Frontal cortex (tissue), 4 donors: ENCODE results near the gene CXXC4. TPM values are rescaled to one million over a fixed set of nuclear protein-coding genes. Genes with fewer than 3 reads are reported as not detected.

ENCODE experiments used
- DNase-seq, 2 donors: peaks; one replicate each; pipeline ENCODE4 v3.0.0; 2012; ENCODE audit warnings: low spot score in 2 of 2
- FAIRE-seq: peaks from 2 replicates; lab custom pipeline; 2012; peaks lifted over from hg19 to GRCh38; lab: Jason Lieb, UNC
- total RNA-seq: library from RNA; depleted of rRNA; stranded (reverse); fragments of >200 nt; gene quantifications from one replicate; pipeline ENCODE4 v1.2.3, GENCODE V29; 2014
- donor health status: control.
- donor health status: control.
- donor health status: control.

CXXC4 gene
- total RNA-seq, 1 donor from 2014 or later, result 68.1 TPM

DNA sequence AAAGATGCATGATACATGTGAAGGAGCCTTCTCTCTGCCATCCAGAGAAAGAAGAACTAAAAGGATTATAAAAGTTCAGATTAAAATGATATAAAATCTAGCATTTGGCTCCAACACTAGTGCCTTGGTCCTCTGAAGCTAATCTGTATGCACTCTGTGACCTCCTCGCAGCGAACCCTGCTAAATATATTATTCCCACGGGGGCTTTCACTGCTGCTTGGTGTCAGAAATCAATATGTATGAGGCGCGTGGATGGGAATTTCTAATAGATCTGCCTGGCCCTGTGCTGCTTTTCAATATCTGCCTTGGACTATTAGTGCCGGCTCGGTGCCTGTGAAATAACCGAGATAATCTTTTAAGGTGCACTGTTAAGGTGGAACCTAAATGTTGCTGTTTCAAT lies 69.7 kb downstream of the CXXC4 start:
- FAIRE-seq (no peak), DNase-seq (no peak)

GRCh38 chr4:104424475-104424941 lies 70.2 kb downstream of the CXXC4 start:
- DNase-seq, result no peak
- FAIRE-seq, result no peak

DNA sequence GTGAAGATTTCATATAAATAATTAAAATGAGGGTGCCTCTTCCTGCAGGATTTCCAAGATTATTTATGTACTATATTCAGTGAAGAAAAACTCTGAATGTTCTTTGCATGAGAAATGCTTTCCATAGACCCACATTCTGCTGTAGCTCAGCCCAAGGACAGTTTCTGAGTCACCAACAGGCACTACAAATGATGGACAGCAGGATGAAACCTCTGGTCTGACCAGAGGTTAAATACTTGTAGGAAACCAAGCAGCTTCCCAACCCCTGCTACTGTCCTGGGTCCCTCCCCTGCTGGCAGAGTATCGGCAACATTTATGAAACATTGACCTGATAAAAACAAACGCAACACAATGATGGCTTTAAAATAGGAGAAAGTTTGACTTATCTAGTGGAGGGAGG lies 73.1 kb downstream of the CXXC4 start:
- no peak for DNase-seq
- FAIRE-seq, result no peak

- FAIRE-seq (no peak), DNase-seq (no peak)
Observed at GRCh38 chr4:104420766-104421165, 73.9 kb downstream of the CXXC4 start.
